GM12878 (cell line): ENCODE results near the gene ZMYND12. TPM values are rescaled to one million over a fixed set of nuclear protein-coding genes. Genes with fewer than 3 reads are reported as not detected.

Experiments used
- ATAC-seq: fragments of 200-7000 bp; cut with Tn5 transposase; 3 replicates; pipeline ENCODE4 v1.9.1; 2020; ENCODE audit warnings: mild to moderate bottlenecking, moderate library complexity
- BruUV-seq: library from RNA; stranded (reverse); fragments of 400-500 nt; replicated peaks from 2 replicates; lab custom pipeline; 2021; lab: Mats Ljungman, UMichigan
- CTCF ChIA-PET: fragments of 300-600 bp; sonication (Branson Sonifier 250); formaldehyde crosslinking; extraction: SDS; loops from one replicate; lab custom pipeline; 2021; ENCODE audit warnings: inconsistent platforms; lab: Yijun Ruan, JAX
- POLR2A ChIA-PET: fragments of 350-600 bp; formaldehyde crosslinking; extraction: SDS; loops from one replicate; lab custom pipeline; 2021; ENCODE audit warnings: inconsistent platforms; lab: Charles Lee
- RAD21 ChIA-PET: fragments of 300-600 bp; sonication (Branson Sonifier 250); formaldehyde crosslinking; loops from one replicate; lab custom pipeline; 2023; ENCODE audit warnings: antibody characterized with exemption; ENCODE audit not compliant: unreplicated experiment; lab: Charles Lee
- SMC1A ChIA-PET: fragments of 300-600 bp; sonication (Branson Sonifier 250); formaldehyde crosslinking; loops from one replicate; lab custom pipeline; 2023; ENCODE audit not compliant: unreplicated experiment, uncharacterized antibody; lab: Charles Lee
- DNase-seq: peaks from one replicate; pipeline ENCODE4 v3.0.0-alpha.2; 2011; ENCODE audit warnings: low read depth, low spot score
- FAIRE-seq: peaks from 3 replicates; lab custom pipeline; 2011; peaks lifted over from hg19 to GRCh38; lab: Jason Lieb, UNC
- H2AFZ ChIP-seq: 2 replicates; pipeline ENCODE4 v1.6.0; 2011; ENCODE audit warnings: low read depth, low read length, control low read depth; ENCODE audit not compliant: control insufficient read depth
- H3K27ac ChIP-seq: 2 replicates; pipeline ENCODE4 v1.5.1; 2011; ENCODE audit warnings: control low read depth; ENCODE audit not compliant: control insufficient read depth, insufficient read depth
- H3K27me3 ChIP-seq, 2 experiments: replicated peaks in 1 of 2; 2 replicates each; pipeline versions ENCODE4 v1.6.0 to v1.6.1; 2011; ENCODE audit warnings: low read length in 1 of 2; ENCODE audit not compliant: control insufficient read depth in 2 of 2, insufficient read depth in 2 of 2
- H3K36me3 ChIP-seq, 2 experiments: 2 replicates each; pipeline ENCODE4 v1.5.1; 2011; ENCODE audit warnings: low read length in 1 of 2; ENCODE audit not compliant: control insufficient read depth in 2 of 2, insufficient read depth in 2 of 2
- H3K4me1 ChIP-seq: 2 replicates; pipeline ENCODE4 v1.6.1; 2011; ENCODE audit warnings: mild to moderate bottlenecking, low read length, moderate library complexity, mixed read lengths; ENCODE audit not compliant: control insufficient read depth, insufficient read depth
- H3K4me2 ChIP-seq: 2 replicates; pipeline ENCODE4 v1.6.0; 2011; ENCODE audit warnings: control low read depth; ENCODE audit not compliant: control insufficient read depth, insufficient read depth
- H3K4me3 ChIP-seq: fragments of 200-600 bp; sonication (generic); 2 replicates; pipeline ENCODE4 v1.5.1; 2016
- H3K79me2 ChIP-seq: 2 replicates; pipeline ENCODE4 v1.6.0; 2011; ENCODE audit warnings: low read length; ENCODE audit not compliant: control insufficient read depth, insufficient read depth
- H3K9ac ChIP-seq: 2 replicates; pipeline ENCODE4 v1.8.0; 2011; ENCODE audit warnings: low read length, control low read depth, mixed read lengths; ENCODE audit not compliant: control insufficient read depth, insufficient read depth
- H3K9me3 ChIP-seq: replicated peaks from 3 replicates; pipeline ENCODE4 v1.5.1; 2011; ENCODE audit warnings: mild to moderate bottlenecking, low read length; ENCODE audit not compliant: control insufficient read depth, insufficient read depth
- H4K20me1 ChIP-seq: 2 replicates; pipeline ENCODE4 v1.6.0; 2011; ENCODE audit not compliant: control insufficient read depth, insufficient read depth
- ATF2 ChIP-seq: IDR thresholded peaks from 2 replicates; pipeline ENCODE4 v1.6.1; 2012; ENCODE audit warnings: low read length, inconsistent platforms
- BACH1 ChIP-seq: fragments of 450-650 bp; IDR thresholded peaks from 2 replicates; pipeline ENCODE4 v1.6.1; 2017; ENCODE audit warnings: mild to moderate bottlenecking, borderline replicate concordance
- BCLAF1 ChIP-seq: fragments of 450-650 bp; IDR thresholded peaks from 2 replicates; pipeline ENCODE4 v1.6.1; 2017; ENCODE audit warnings: antibody characterized with exemption, mild to moderate bottlenecking, moderate library complexity
- BRCA1 ChIP-seq: IDR thresholded peaks from 2 replicates; pipeline ENCODE4 v1.6.1; 2011; ENCODE audit warnings: low read depth, low read length, improper control_type of control experiment
- CHD4 ChIP-seq: fragments of 200-600 bp; sonication (generic); IDR thresholded peaks from 2 replicates; pipeline ENCODE4 v1.6.1; 2016; ENCODE audit warnings: mild to moderate bottlenecking
- CREB1 ChIP-seq: IDR thresholded peaks from 2 replicates; pipeline ENCODE4 v1.6.1; 2012; ENCODE audit warnings: low read depth, mild to moderate bottlenecking, inconsistent platforms
- DPF2 ChIP-seq: fragments of 450-650 bp; IDR thresholded peaks from 2 replicates; pipeline ENCODE4 v1.6.1; 2017; ENCODE audit warnings: mild to moderate bottlenecking
- FOXK2 ChIP-seq: fragments of 450-650 bp; IDR thresholded peaks from 2 replicates; pipeline ENCODE4 v1.6.1; 2017; ENCODE audit warnings: mild to moderate bottlenecking, moderate library complexity
- KLF5 ChIP-seq: fragments of 450-650 bp; IDR thresholded peaks from 2 replicates; pipeline ENCODE4 v1.6.1; 2014; ENCODE audit warnings: mild to moderate bottlenecking; ENCODE audit not compliant: partially characterized antibody
- PAX8 ChIP-seq: fragments of 450-650 bp; IDR thresholded peaks from 2 replicates; pipeline ENCODE4 v1.6.1; 2017; ENCODE audit warnings: mild to moderate bottlenecking, moderate library complexity
- PML ChIP-seq: IDR thresholded peaks from 2 replicates; pipeline ENCODE4 v1.6.1; 2012; ENCODE audit warnings: low read length, inconsistent platforms
- POLR2AphosphoS2 ChIP-seq: IDR thresholded peaks from 2 replicates; pipeline ENCODE4 v1.6.1; 2011; ENCODE audit warnings: low read depth, mild to moderate bottlenecking, low read length, improper control_type of control experiment, moderate library complexity
- POLR2AphosphoS5 ChIP-seq: IDR thresholded peaks from 2 replicates; pipeline ENCODE4 v1.6.1; 2011; ENCODE audit warnings: mild to moderate bottlenecking, low read length, inconsistent platforms
- POU2F2 ChIP-seq: IDR thresholded peaks from 3 replicates; pipeline ENCODE4 v1.6.1; 2011; ENCODE audit warnings: low read depth, mild to moderate bottlenecking, low read length, borderline replicate concordance
- ZNF384 ChIP-seq: IDR thresholded peaks from 2 replicates; pipeline ENCODE4 v1.6.1; 2012; ENCODE audit warnings: low read depth, mild to moderate bottlenecking, low read length, improper control_type of control experiment, borderline replicate concordance
- WGBS: methylation state at CpG from one replicate; pipeline ENCODE4 v1.1.6; 2016; ENCODE audit warnings: low lambda C conversion rate; ENCODE audit not compliant: insufficient replicate concordance, insufficient coverage; ENCODE audit errors: missing lambda C conversion rate; 5-methylcytosine and 5-hydroxymethylcytosine counted together
- in situ Hi-C: fragments of 300-500 bp; cut with MboI; formaldehyde crosslinking; loops from 9 replicates; pipeline ENCODE4 v1.14.3; 2018; ENCODE audit warnings: mixed read lengths
- intact Hi-C: fragments of 100-400 bp; cut with micrococcal nuclease; formaldehyde crosslinking; loops from one replicate; pipeline ENCODE4 v1.14.2; 2022; ENCODE audit not compliant: unreplicated experiment
- polyA plus RNA-seq, 11 experiments: library from polyadenylated mRNA; depleted of rRNA in 4 of 11; unstranded in 6 of 11; stranded (reverse) in 5 of 11; fragments of >200 nt; fragmentation: Nextera tagmentation in 4 of 11; fragmentation: Illumina TruSeq in 1 of 11; extraction: Ambion mirVana in 4 of 11; extraction: Trizol in 1 of 11; gene quantifications; 1 replicate in 1 of 11; 2 replicates in 10 of 11; pipeline versions ENCODE4 v1.2.1 to v1.2.3, GENCODE V29; 2011 to 2016; ENCODE audit warnings: inconsistent platforms in 2 of 11, missing spikeins in 2 of 11, low read depth in 1 of 11
- total RNA-seq, 4 experiments: library from RNA; depleted of rRNA in 3 of 4; stranded (reverse); fragments of >200 nt in 3 of 4; fragmentation: Illumina TruSeq in 1 of 4; extraction: Trizol in 1 of 4; gene quantifications; 2 replicates each; pipeline versions ENCODE4 v1.2.1 to v1.2.3, GENCODE V29; 2013 to 2021
- TF ChIP-seq, protein P1 (sequence below): fragments of 450-650 bp; IDR thresholded peaks from 2 replicates; pipeline ENCODE4 v1.6.1; 2017; ENCODE audit warnings: mild to moderate bottlenecking, moderate library complexity
- TF ChIP-seq, protein P2 (sequence below): IDR thresholded peaks from 2 replicates; pipeline ENCODE4 v1.6.1; 2011; ENCODE audit warnings: mild to moderate bottlenecking, low read depth, low read length, moderate library complexity; ENCODE audit not compliant: insufficient replicate concordance

The ZMYND12 gene
- total and polyA plus RNA-seq, 10 of the 15 experiments (the other 5 are each of a cell fraction or from before 2014, with no cell fraction given), result 0.26 to 1.4 (median 0.67) TPM

DNA sequence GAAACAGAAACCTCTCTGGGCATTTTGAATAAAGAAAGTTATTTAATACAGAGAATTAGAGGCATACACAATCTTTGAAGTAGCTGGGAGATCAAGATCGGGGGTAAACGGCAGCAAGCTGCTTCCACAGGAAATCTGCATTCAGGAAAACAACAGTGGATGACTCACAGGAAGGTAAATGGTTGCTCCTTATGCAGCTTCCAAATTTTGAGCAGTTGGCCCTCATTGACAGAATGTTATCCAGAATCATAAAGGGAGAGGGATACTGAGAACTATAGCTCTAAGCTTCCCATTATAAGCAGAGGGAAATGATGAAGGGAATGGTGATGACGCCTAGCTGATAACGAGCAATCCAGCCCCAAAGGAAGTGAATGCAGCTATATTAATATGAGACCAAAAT lies 28.6 kb downstream of the ZMYND12 start:
- intact Hi-C loops, result no loop called here
- no peak for FAIRE-seq
- H3K9me3 ChIP-seq, result no peaks in the 10 kb centered on the region
- in situ Hi-C loops, result no loop called here
- H3K4me1 ChIP-seq, result no peaks in the 10 kb centered on the region
- no peak overlapping the region for H3K4me3 ChIP-seq
- H3K27me3 ChIP-seq, result no peaks in the 10 kb centered on the region
- no TSS peak for BruUV-seq
- no peak for DNase-seq
- H3K27ac ChIP-seq, result no peak overlapping the region
- CTCF ChIA-PET, result interaction anchor here (1.1 kb wide), 1 partner anchor 264 kb away, joined by 5 read pairs; no protein-coding TSS in a partner anchor
- no peaks in the 10 kb centered on the region for H3K79me2 ChIP-seq
- RAD21 ChIA-PET, result no interaction called here
- SMC1A ChIA-PET, result no interaction called here
- no peak overlapping the region for H2AFZ ChIP-seq
- no peaks in the 10 kb centered on the region for H3K36me3 ChIP-seq
- 48% methylated on average over 4 of the region's 4 CpGs for WGBS
- POLR2A ChIA-PET, result interaction anchor here (0.5 kb wide), 1 partner anchor 18 kb away, joined by 3 read pairs; no protein-coding TSS in a partner anchor
- no peak overlapping the region for H3K4me2 ChIP-seq
- no peaks in the 10 kb centered on the region for H4K20me1 ChIP-seq
- no peak for ATAC-seq
- no peak overlapping the region for H3K9ac ChIP-seq
- TF ChIP-seq BRCA1 (no peak), POLR2AphosphoS2 (no peak), POU2F2 (no peak), BACH1 (no peak), ZNF384 (no peak), KLF5 (no peak), POLR2AphosphoS5 (no peak), CHD4 (no peak), ATF2 (no peak), CREB1 (no peak), BCLAF1 (no peak), DPF2 (no peak), FOXK2 (no peak), PAX8 (no peak), PML (no peak)
- TF ChIP-seq, protein P1, sequence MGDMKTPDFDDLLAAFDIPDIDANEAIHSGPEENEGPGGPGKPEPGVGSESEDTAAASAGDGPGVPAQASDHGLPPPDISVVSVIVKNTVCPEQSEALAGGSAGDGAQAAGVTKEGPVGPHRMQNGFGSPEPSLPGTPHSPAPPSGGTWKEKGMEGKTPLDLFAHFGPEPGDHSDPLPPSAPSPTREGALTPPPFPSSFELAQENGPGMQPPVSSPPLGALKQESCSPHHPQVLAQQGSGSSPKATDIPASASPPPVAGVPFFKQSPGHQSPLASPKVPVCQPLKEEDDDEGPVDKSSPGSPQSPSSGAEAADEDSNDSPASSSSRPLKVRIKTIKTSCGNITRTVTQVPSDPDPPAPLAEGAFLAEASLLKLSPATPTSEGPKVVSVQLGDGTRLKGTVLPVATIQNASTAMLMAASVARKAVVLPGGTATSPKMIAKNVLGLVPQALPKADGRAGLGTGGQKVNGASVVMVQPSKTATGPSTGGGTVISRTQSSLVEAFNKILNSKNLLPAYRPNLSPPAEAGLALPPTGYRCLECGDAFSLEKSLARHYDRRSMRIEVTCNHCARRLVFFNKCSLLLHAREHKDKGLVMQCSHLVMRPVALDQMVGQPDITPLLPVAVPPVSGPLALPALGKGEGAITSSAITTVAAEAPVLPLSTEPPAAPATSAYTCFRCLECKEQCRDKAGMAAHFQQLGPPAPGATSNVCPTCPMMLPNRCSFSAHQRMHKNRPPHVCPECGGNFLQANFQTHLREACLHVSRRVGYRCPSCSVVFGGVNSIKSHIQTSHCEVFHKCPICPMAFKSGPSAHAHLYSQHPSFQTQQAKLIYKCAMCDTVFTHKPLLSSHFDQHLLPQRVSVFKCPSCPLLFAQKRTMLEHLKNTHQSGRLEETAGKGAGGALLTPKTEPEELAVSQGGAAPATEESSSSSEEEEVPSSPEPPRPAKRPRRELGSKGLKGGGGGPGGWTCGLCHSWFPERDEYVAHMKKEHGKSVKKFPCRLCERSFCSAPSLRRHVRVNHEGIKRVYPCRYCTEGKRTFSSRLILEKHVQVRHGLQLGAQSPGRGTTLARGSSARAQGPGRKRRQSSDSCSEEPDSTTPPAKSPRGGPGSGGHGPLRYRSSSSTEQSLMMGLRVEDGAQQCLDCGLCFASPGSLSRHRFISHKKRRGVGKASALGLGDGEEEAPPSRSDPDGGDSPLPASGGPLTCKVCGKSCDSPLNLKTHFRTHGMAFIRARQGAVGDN, result no peak
- TF ChIP-seq, protein P2, sequence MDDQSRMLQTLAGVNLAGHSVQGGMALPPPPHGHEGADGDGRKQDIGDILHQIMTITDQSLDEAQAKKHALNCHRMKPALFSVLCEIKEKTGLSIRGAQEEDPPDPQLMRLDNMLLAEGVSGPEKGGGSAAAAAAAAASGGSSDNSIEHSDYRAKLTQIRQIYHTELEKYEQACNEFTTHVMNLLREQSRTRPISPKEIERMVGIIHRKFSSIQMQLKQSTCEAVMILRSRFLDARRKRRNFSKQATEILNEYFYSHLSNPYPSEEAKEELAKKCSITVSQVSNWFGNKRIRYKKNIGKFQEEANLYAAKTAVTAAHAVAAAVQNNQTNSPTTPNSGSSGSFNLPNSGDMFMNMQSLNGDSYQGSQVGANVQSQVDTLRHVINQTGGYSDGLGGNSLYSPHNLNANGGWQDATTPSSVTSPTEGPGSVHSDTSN, result no peak
